ENCODE measurements around the gene TMEM178A. TPM values are rescaled to one million over a fixed set of nuclear protein-coding genes. Genes with fewer than 3 reads are reported as not detected.
"Not testable (repeated sequence)": the region's sequence is repeated elsewhere in the genome, so short reads cannot be mapped to it uniquely, and the experiment has no call there.

Gene TMEM178A
- polyA plus RNA-seq, 3 donors = 0.29 to 1.5 (median 0.62) TPM

- H3K27ac ChIP-seq (ENCODE audit: low read depth, low read length) = no peak overlapping the region
- WGBS, 3 donors = 50 to 53% (median 51%) methylated on average over 6 of the region's 6 CpGs
Measured at GRCh38 chr2:39642051-39642718, 23.5 kb upstream of the TMEM178A start.

GRCh38 chr2:39645826-39646225 lies 19.9 kb upstream of the TMEM178A start:
- H3K27ac ChIP-seq (ENCODE audit: low read depth, low read length) = no peak overlapping the region
- WGBS, 3 donors = 92 to 97% (median 95%) methylated on average over 2 of the region's 2 CpGs

- no peak overlapping the region for H3K27ac ChIP-seq (ENCODE audit: low read depth, low read length)
- 88 to 100% (median 96%) methylated on average over 1 of the region's 1 CpG for WGBS, 3 donors
Measured at GRCh38 chr2:39646267-39646666, 19.4 kb upstream of the TMEM178A start.

- 93 to 96% (median 95%) methylated on average over 3 of the region's 3 CpGs for WGBS, 3 donors
- no peak overlapping the region for H3K27ac ChIP-seq (ENCODE audit: low read depth, low read length)
Measured at GRCh38 chr2:39647104-39647765, 18.5 kb upstream of the TMEM178A start.

- H3K27ac ChIP-seq (ENCODE audit: low read depth, low read length) = no peak overlapping the region
Measured at GRCh38 chr2:39648580-39648979, 17.1 kb upstream of the TMEM178A start.

GRCh38 chr2:39649511-39649910 lies 16.2 kb upstream of the TMEM178A start:
- H3K27ac ChIP-seq (ENCODE audit: low read depth, low read length) = no peak overlapping the region
- 92 to 96% (median 93%) methylated on average over 2 of the region's 2 CpGs for WGBS, 3 donors

- no peak overlapping the region for H3K27ac ChIP-seq (ENCODE audit: low read depth, low read length)
- WGBS, 3 donors = 96 to 97% (median 96%) methylated on average over 3 of the region's 3 CpGs
Measured at GRCh38 chr2:39650468-39650867, 15.2 kb upstream of the TMEM178A start.

- 94 to 97% (median 95%) methylated on average over 2 of the region's 2 CpGs for WGBS, 3 donors
- not testable (repeated sequence) for H3K27ac ChIP-seq (ENCODE audit: low read depth, low read length)
Measured at GRCh38 chr2:39656215-39656614, 9.5 kb upstream of the TMEM178A start.

- whole genome bisulfite sequencing, 3 donors = 77 to 80% (median 77%) methylated on average over 7 of the region's 7 CpGs
- no peak overlapping the region for H3K27ac ChIP-seq (ENCODE audit: low read depth, low read length)
Measured at GRCh38 chr2:39657287-39657937, 8.3 kb upstream of the TMEM178A start.

- WGBS, 3 donors = 52 to 99% (median 95%) methylated on average over 2 of the region's 2 CpGs
- no peak overlapping the region for H3K27ac ChIP-seq (ENCODE audit: low read depth, low read length)
Measured at GRCh38 chr2:39658371-39658770, 7.3 kb upstream of the TMEM178A start.

- WGBS, 3 donors = 79 to 86% (median 83%) methylated on average over 3 of the region's 3 CpGs
- H3K27ac ChIP-seq (ENCODE audit: low read depth, low read length) = no peak overlapping the region
Measured at GRCh38 chr2:39659765-39660611, 5.7 kb upstream of the TMEM178A start.

GRCh38 chr2:39660612-39661236 lies 5.0 kb upstream of the TMEM178A start:
- no peak overlapping the region for H3K27ac ChIP-seq (ENCODE audit: low read depth, low read length)
- WGBS, 3 donors = 91 to 94% (median 92%) methylated on average over 3 of the region's 3 CpGs

GRCh38 chr2:39661826-39662225 lies 3.9 kb upstream of the TMEM178A start:
- 43 to 65% (median 58%) methylated on average over 1 of the region's 1 CpG for WGBS, 3 donors
- H3K27ac ChIP-seq (ENCODE audit: low read depth, low read length) = no peak overlapping the region

GRCh38 chr2:39663187-39663930 lies 2.4 kb upstream of the TMEM178A start:
- no peak overlapping the region for H3K27ac ChIP-seq (ENCODE audit: low read depth, low read length)
- WGBS, 3 donors = 95 to 99% (median 98%) methylated on average over 2 of the region's 2 CpGs

GRCh38 chr2:39664232-39664887 lies 1.4 kb upstream of the TMEM178A start:
- no peak overlapping the region for H3K27ac ChIP-seq (ENCODE audit: low read depth, low read length)
- 50 to 61% (median 56%) methylated on average over 6 of the region's 6 CpGs for WGBS, 3 donors

- H3K27ac ChIP-seq (ENCODE audit: low read depth, low read length) = no peak overlapping the region
- 32 to 49% (median 46%) methylated on average over 26 of the region's 26 CpGs for WGBS, 3 donors
Measured at GRCh38 chr2:39664888-39665591, 677 bp upstream of the TMEM178A start.
